Measurements from ENCODE around the gene SLC37A1.

Gene SLC37A1

DNA sequence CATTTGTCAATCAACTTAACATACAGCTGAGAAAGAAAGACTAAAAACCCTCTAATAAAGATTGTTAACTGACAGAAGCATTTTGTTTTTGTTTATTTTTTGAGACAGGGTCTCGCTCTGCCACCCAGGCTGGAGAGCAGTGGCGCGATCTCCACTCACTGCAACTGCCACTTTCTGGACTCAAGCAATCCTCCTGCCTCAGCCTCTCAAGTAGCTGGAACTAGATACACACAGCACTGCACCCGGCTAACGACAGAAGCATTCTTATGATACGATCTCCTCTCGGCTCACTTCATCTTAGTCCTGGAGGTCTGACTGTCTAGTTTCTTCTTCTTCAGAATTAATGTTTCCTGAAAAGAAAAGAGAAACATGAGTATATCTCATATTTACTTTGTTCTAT, 41.1 kb upstream of the SLC37A1 start:
- peaks cover 45% of the 10 kb centered on the region for H3K4me1 Mint-ChIP-seq
- TF ChIP-seq, protein P1, sequence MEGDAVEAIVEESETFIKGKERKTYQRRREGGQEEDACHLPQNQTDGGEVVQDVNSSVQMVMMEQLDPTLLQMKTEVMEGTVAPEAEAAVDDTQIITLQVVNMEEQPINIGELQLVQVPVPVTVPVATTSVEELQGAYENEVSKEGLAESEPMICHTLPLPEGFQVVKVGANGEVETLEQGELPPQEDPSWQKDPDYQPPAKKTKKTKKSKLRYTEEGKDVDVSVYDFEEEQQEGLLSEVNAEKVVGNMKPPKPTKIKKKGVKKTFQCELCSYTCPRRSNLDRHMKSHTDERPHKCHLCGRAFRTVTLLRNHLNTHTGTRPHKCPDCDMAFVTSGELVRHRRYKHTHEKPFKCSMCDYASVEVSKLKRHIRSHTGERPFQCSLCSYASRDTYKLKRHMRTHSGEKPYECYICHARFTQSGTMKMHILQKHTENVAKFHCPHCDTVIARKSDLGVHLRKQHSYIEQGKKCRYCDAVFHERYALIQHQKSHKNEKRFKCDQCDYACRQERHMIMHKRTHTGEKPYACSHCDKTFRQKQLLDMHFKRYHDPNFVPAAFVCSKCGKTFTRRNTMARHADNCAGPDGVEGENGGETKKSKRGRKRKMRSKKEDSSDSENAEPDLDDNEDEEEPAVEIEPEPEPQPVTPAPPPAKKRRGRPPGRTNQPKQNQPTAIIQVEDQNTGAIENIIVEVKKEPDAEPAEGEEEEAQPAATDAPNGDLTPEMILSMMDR (IDR thresholded peaks at IDR 0.05): no peak
- no peak overlapping the region for H3K27ac Mint-ChIP-seq
- no peaks in the 10 kb centered on the region for H3K36me3 Mint-ChIP-seq (ENCODE audit: low read depth)
- H3K9me3 Mint-ChIP-seq: no peaks in the 10 kb centered on the region
- H3K4me3 Mint-ChIP-seq: no peak overlapping the region
- no peak for DNase-seq
- peaks cover 23% of the 10 kb centered on the region for H3K27me3 Mint-ChIP-seq (ENCODE audit: low read depth, poor library complexity)

DNA sequence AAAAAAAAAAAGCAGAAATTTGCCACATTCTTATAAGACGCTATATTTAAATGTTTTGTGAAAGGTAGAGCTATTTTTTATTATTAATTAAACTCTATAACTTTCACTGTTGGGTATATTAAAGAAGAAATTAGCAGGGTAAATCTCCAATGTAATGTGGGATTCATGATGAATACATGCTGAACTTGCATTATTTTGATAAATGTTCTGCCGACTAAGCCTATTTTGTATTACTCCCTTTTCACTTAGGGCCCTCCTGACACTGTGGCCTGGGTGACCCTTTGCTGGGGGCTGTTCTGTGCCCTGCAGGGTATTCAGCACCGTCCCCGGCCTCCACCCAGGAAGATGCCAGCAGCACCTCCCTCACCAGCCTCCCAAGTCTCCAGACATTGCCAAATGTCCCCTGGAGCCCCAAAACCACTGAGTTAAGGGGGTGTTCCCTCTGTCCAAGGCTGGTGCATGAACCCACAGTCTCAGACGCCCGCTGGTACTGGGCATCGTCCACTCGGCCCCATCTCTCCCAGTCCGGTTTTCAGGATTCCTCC, 40.1 kb upstream of the SLC37A1 start:
- Mint-ChIP-seq H3K9me3 (no peaks in the 10 kb centered on the region), H3K36me3 (ENCODE audit: low read depth) (no peaks in the 10 kb centered on the region), H3K27me3 (ENCODE audit: low read depth, poor library complexity) (peaks cover 23% of the 10 kb centered on the region), H3K27ac (no peak overlapping the region), H3K4me1 (peaks cover 35% of the 10 kb centered on the region), H3K4me3 (no peak overlapping the region)
- no peak for DNase-seq
- TF ChIP-seq, protein P1 (IDR thresholded peaks at IDR 0.05): no peak

DNA sequence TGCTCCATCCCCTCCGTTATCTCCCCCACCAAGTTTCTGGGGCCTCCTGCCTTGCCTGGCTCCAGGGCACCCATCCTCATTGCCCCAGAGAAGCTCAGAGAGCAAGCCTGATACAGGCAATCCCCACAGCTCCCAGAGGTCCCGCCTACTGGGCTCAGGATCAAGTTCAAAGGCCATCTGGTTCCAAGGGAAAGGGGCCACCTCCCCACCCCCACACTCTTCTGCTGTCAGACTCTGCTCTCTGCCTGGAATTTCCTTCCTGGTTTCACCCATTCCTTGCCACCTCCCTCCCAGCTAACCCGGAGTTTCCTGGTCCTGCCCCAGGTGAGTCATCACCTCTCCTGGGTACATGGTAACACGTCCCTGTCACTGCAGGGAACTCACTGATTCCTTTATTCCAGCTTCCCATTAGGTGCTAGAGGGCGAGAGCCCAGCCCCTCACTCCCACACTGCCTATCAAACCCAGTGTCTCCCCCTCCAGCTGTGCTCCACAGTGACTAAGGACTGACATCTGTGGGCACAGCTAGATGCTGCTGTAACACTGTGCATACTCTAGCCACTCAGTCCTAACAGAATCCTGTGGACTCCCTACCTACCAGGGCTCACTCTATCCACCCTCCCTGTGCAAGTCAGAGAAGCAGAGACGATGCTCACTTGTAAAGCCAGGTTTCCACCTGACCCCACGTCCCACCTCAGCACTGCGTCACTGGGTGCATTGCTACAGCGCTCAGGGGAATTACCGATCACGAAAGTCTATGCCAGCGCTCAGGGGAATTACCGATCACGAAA, 39.4 kb upstream of the SLC37A1 start:
- Mint-ChIP-seq H3K4me3 (no peak overlapping the region), H3K36me3 (ENCODE audit: low read depth) (no peaks in the 10 kb centered on the region), H3K9me3 (no peaks in the 10 kb centered on the region), H3K27ac (no peak overlapping the region), H3K4me1 (peaks cover 32% of the 10 kb centered on the region), H3K27me3 (ENCODE audit: low read depth, poor library complexity) (peaks cover 23% of the 10 kb centered on the region)
- TF ChIP-seq, protein P1 (IDR thresholded peaks at IDR 0.05): no peak
- no peak for DNase-seq

DNA sequence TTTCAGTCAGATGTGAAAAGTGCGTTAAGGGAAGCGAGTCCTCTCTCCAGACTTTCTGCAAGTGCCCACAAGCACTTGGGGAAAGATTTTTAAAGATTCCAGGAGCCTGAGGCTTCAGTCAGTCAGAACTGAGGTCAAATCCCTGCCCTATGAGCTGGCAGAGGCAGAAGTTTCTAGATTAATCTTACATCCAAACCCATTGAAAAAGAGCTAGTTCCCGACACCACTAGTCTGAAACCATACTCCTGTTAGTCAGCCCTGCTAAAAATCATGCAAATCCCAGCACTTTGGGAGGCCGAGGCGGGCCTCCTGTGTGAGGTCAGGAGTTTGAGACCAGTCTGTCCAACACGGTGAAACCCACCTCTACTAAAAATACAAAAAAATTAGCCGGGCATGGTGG, 38.6 kb upstream of the SLC37A1 start:
- no peak overlapping the region for H3K27ac Mint-ChIP-seq
- no peak overlapping the region for H3K4me3 Mint-ChIP-seq
- H3K4me1 Mint-ChIP-seq: peaks cover 36% of the 10 kb centered on the region
- no peak for DNase-seq
- no peaks in the 10 kb centered on the region for H3K9me3 Mint-ChIP-seq
- no peaks in the 10 kb centered on the region for H3K36me3 Mint-ChIP-seq (ENCODE audit: low read depth)
- TF ChIP-seq, protein P1 (IDR thresholded peaks at IDR 0.05): no peak
- H3K27me3 Mint-ChIP-seq (ENCODE audit: low read depth, poor library complexity): peaks cover 23% of the 10 kb centered on the region

DNA sequence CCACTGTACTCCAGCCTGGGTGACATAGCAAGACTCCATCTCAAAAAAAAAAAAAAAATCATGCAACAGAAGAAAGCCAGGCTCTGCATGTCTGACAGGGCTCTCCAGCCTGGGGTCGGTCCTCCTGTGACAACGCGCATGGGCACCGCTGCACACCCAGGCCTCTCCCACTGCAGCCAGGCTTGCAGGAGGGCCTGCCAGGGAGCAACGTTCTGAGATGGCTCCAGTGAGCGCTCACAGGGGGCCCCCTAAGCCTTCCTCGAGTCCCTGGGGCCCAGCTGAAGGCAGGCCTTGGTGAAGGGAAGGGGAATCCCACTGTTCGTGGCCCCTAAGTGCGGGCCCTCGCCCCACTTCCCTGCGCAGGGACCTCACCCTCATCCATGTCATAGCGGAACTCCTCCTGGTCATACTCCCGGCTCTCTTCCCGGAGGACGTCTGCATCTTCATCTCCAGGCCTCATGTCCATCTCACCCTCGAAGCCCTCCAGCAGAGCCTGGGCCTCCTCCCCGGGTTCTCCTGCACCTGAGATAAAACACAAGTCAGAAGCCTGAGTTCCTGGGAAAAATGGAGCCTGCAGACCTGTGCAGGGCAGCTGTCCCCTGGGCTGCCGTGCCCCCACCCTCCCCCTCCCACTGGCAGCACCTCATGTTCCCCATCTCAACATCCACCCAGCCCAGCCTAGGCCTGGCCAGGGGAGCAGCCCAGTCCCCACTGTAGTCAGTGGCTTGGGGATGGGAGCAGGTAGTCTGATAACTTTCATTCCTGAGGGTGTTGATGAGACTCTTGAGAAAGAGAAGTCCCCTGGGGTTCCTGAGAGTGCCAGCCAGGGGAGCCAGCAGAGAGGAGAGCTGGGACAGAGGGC, 37.9 kb upstream of the SLC37A1 start:
- no peaks in the 10 kb centered on the region for H3K9me3 Mint-ChIP-seq
- H3K36me3 Mint-ChIP-seq (ENCODE audit: low read depth): no peaks in the 10 kb centered on the region
- H3K4me1 Mint-ChIP-seq: peaks cover 36% of the 10 kb centered on the region
- H3K4me3 Mint-ChIP-seq: no peak overlapping the region
- TF ChIP-seq, protein P1 (IDR thresholded peaks at IDR 0.05): no peak
- H3K27ac Mint-ChIP-seq: no peak overlapping the region
- no peak for DNase-seq
- H3K27me3 Mint-ChIP-seq (ENCODE audit: low read depth, poor library complexity): peaks cover 23% of the 10 kb centered on the region
